Vagina (tissue), 2 donors: ENCODE measurements around the gene GFRA1.

ENCODE experiments used
- CTCF ChIP-seq, 3 experiments: fragments of 450-650 bp in 2 of 3; fragments of 200-600 bp in 1 of 3; sonication (generic) in 1 of 3; IDR thresholded peaks; one replicate each; pipeline ENCODE4 v1.5.1; 2017 to 2019; ENCODE audit warnings: antibody characterized with exemption in 3 of 3, mild to moderate bottlenecking in 2 of 3, moderate library complexity in 2 of 3
- POLR2A ChIP-seq, 2 donors: fragments of 450-650 bp; IDR thresholded peaks; one replicate each; pipeline ENCODE4 v1.6.1; 2017; ENCODE audit warnings: antibody characterized with exemption in 2 of 2, mild to moderate bottlenecking in 2 of 2, moderate library complexity in 2 of 2
- POLR2AphosphoS5 ChIP-seq, 2 donors: sonication (generic); formaldehyde crosslinking; IDR thresholded peaks; one replicate each; pipeline ENCODE4 v1.9.0; 2017; ENCODE audit warnings: antibody characterized with exemption in 2 of 2, mild to moderate bottlenecking in 2 of 2, low read depth in 1 of 2; ENCODE audit not compliant: insufficient read depth in 1 of 2

- no peak for TF ChIP-seq POLR2AphosphoS5 (IDR thresholded peaks at IDR 0.05; ENCODE audit: insufficient read depth in 1 of 2, low read depth in 1 of 2)
- TF ChIP-seq CTCF (IDR thresholded peaks at IDR 0.05), result no peak
- TF ChIP-seq POLR2A (IDR thresholded peaks at IDR 0.05), result no peak
Observed at GRCh38 chr10:116104210-116104932, 168.6 kb downstream of the GFRA1 start.
